ENCODE data around the gene SAT1.
"Not testable (repeated sequence)": the region's sequence is repeated elsewhere in the genome, so short reads cannot be mapped to it uniquely, and the experiment has no call there.

SAT1 gene

GRCh38 chrX:23770142-23770541 is 12.8 kb upstream of the SAT1 start:
- H3K27me3 ChIP-seq (ENCODE audit: insufficient read depth, low read depth): no peaks in the 10 kb centered on the region
- no peak overlapping the region for H2AFZ ChIP-seq (ENCODE audit: low read depth)
- no peaks in the 10 kb centered on the region for H3K79me2 ChIP-seq (ENCODE audit: insufficient read depth, low read depth)
- no peak overlapping the region for H3K4me3 ChIP-seq (IDR thresholded peaks at IDR 0.05; ENCODE audit: insufficient read depth, low read depth, low read length)
- no peaks in the 10 kb centered on the region for H3K36me3 ChIP-seq (ENCODE audit: insufficient read depth)
- H3K27ac ChIP-seq: no peak overlapping the region
- peaks cover 6% of the 10 kb centered on the region for H3K4me1 ChIP-seq (ENCODE audit: low read depth, poor library complexity, severe bottlenecking)
- TF ChIP-seq, protein P1, sequence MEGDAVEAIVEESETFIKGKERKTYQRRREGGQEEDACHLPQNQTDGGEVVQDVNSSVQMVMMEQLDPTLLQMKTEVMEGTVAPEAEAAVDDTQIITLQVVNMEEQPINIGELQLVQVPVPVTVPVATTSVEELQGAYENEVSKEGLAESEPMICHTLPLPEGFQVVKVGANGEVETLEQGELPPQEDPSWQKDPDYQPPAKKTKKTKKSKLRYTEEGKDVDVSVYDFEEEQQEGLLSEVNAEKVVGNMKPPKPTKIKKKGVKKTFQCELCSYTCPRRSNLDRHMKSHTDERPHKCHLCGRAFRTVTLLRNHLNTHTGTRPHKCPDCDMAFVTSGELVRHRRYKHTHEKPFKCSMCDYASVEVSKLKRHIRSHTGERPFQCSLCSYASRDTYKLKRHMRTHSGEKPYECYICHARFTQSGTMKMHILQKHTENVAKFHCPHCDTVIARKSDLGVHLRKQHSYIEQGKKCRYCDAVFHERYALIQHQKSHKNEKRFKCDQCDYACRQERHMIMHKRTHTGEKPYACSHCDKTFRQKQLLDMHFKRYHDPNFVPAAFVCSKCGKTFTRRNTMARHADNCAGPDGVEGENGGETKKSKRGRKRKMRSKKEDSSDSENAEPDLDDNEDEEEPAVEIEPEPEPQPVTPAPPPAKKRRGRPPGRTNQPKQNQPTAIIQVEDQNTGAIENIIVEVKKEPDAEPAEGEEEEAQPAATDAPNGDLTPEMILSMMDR (conservative IDR thresholded peaks at IDR 0.05; ENCODE audit: low read depth, low read length): no peak
- no peak overlapping the region for H3K9ac ChIP-seq
- no peak overlapping the region for H3K4me2 ChIP-seq
- no peaks in the 10 kb centered on the region for H4K20me1 ChIP-seq (ENCODE audit: insufficient read depth)

GRCh38 chrX:23771086-23771485 is 11.9 kb upstream of the SAT1 start:
- not testable (repeated sequence) for H3K27me3 ChIP-seq (ENCODE audit: insufficient read depth, low read depth); H3K36me3 ChIP-seq (ENCODE audit: insufficient read depth)

GRCh38 chrX:23773601-23774175 is 9.3 kb upstream of the SAT1 start:
- no peaks in the 10 kb centered on the region for H3K79me2 ChIP-seq (ENCODE audit: insufficient read depth, low read depth)
- H3K9ac ChIP-seq: no peak overlapping the region
- H3K27me3 ChIP-seq (ENCODE audit: insufficient read depth, low read depth): no peaks in the 10 kb centered on the region
- H3K36me3 ChIP-seq (ENCODE audit: insufficient read depth): no peaks in the 10 kb centered on the region
- no peak overlapping the region for H2AFZ ChIP-seq (ENCODE audit: low read depth)
- H3K27ac ChIP-seq: no peak overlapping the region
- peaks cover 6% of the 10 kb centered on the region for H3K4me1 ChIP-seq (ENCODE audit: low read depth, poor library complexity, severe bottlenecking)
- no peaks in the 10 kb centered on the region for H4K20me1 ChIP-seq (ENCODE audit: insufficient read depth)
- no peak overlapping the region for H3K4me2 ChIP-seq
- H3K4me3 ChIP-seq (IDR thresholded peaks at IDR 0.05; ENCODE audit: insufficient read depth, low read depth, low read length): no peak overlapping the region
- TF ChIP-seq, protein P1 (conservative IDR thresholded peaks at IDR 0.05; ENCODE audit: low read depth, low read length): no peak

More at GRCh38 chrX:23771086-23771485, 11.9 kb upstream of the SAT1 start:
- H3K9ac ChIP-seq; H3K4me2 ChIP-seq; H3K27ac ChIP-seq; H3K79me2 ChIP-seq (ENCODE audit: insufficient read depth, low read depth); H3K4me1 ChIP-seq (ENCODE audit: low read depth, poor library complexity, severe bottlenecking); H2AFZ ChIP-seq (ENCODE audit: low read depth); H4K20me1 ChIP-seq (ENCODE audit: insufficient read depth); H3K4me3 ChIP-seq (IDR thresholded peaks at IDR 0.05; ENCODE audit: insufficient read depth, low read depth, low read length): not testable (repeated sequence)

DNA sequence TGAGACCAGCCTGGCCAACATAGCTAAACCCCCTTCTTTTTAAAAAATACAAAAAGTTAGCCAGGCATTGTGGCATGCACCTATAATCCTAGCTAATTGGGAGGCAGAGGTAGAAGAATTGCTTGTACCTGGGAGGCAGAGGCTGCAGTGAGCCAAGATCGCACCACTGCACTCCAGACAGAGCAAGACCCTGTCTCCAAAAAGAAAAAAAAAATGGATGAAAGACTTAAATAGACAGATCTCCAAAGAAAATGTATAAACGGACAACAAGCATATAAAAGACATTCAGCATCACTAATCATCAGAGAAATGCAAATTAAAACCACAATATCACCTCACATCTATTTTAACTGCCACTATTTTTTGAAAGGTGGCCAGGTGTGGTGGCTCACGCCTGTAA is 6.6 kb upstream of the SAT1 start:
- no peak overlapping the region for H3K4me3 ChIP-seq (IDR thresholded peaks at IDR 0.05; ENCODE audit: insufficient read depth, low read depth, low read length)
- no peak overlapping the region for H3K4me2 ChIP-seq
- H4K20me1 ChIP-seq (ENCODE audit: insufficient read depth): no peaks in the 10 kb centered on the region
- TF ChIP-seq, protein P1 (conservative IDR thresholded peaks at IDR 0.05; ENCODE audit: low read depth, low read length): no peak
- peaks cover 6% of the 10 kb centered on the region for H3K4me1 ChIP-seq (ENCODE audit: low read depth, poor library complexity, severe bottlenecking)
- H3K36me3 ChIP-seq (ENCODE audit: insufficient read depth): no peaks in the 10 kb centered on the region
- no peak overlapping the region for H3K27ac ChIP-seq
- H2AFZ ChIP-seq (ENCODE audit: low read depth): no peak overlapping the region
- H3K79me2 ChIP-seq (ENCODE audit: insufficient read depth, low read depth): no peaks in the 10 kb centered on the region
- no peak overlapping the region for H3K9ac ChIP-seq
- H3K27me3 ChIP-seq (ENCODE audit: insufficient read depth, low read depth): no peaks in the 10 kb centered on the region

DNA sequence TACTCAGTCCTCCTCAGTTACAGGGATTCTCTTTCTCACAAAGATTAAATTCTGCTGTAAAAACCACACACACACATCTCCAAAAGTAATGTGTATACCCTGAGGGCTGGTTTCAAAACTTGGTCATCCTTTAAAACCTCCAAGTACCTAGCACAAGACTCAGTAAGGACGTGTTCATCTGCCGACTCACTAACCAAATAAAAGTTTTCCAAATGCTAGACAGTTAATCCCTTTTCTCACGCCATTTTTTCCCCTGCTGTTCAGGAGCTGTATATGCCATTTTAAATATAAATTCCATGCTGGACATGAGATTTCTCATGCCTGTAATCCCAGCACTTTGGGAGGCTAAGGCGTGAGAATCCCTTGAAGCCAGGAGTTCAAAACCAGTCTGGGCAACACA is 3.9 kb upstream of the SAT1 start:
- Histone ChIP-seq H3K27ac (no peak overlapping the region), H3K36me3 (ENCODE audit: insufficient read depth) (no peaks in the 10 kb centered on the region), H3K4me2 (no peak overlapping the region), H3K4me3 (IDR thresholded peaks at IDR 0.05; ENCODE audit: insufficient read depth, low read depth, low read length) (no peak overlapping the region), H3K27me3 (ENCODE audit: insufficient read depth, low read depth) (no peaks in the 10 kb centered on the region), H3K79me2 (ENCODE audit: insufficient read depth, low read depth) (no peaks in the 10 kb centered on the region), H3K9ac (no peak overlapping the region), H2AFZ (ENCODE audit: low read depth) (no peak overlapping the region), H3K4me1 (ENCODE audit: low read depth, poor library complexity, severe bottlenecking) (peaks cover 12% of the 10 kb centered on the region), H4K20me1 (ENCODE audit: insufficient read depth) (no peaks in the 10 kb centered on the region)
- TF ChIP-seq, protein P1 (conservative IDR thresholded peaks at IDR 0.05; ENCODE audit: low read depth, low read length): no peak

All from KMS-11 (cell line).